Adipose tissue (tissue), 3 donors: ENCODE results near the gene CLPX. TPM values are rescaled to one million over a fixed set of nuclear protein-coding genes. Genes with fewer than 3 reads are reported as not detected.
"Not testable (repeated sequence)": the region's sequence is repeated elsewhere in the genome, so short reads cannot be mapped to it uniquely, and the experiment has no call there.

Experiments used
- H3K27ac ChIP-seq: one replicate; pipeline ENCODE4 v1.5.1; 2013; ENCODE audit warnings: low read depth, low read length
- WGBS, 3 donors: extraction: QIAGEN DNeasy Blood & Tissue Kit; methylation state at CpG; one replicate each; pipeline ENCODE4 v1.1.7; 2013; 5-methylcytosine and 5-hydroxymethylcytosine counted together
- polyA plus RNA-seq, 3 donors: library from polyadenylated mRNA; stranded (reverse); fragments of 200-250 nt; gene quantifications; one replicate each; pipeline ENCODE4 v1.2.3, GENCODE V29; 2013
- donor health status: healthy with polysubstance abuse.
- donor health status: Bipolar disorder and iron deficiency.
- donor health status: healthy.

CLPX gene
- polyA plus RNA-seq, 3 donors: 9.0 to 19.9 (median 13.4) TPM

GRCh38 chr15:65182538-65182937 is 2.6 kb downstream of the CLPX start:
- H3K27ac ChIP-seq: no peak overlapping the region

DNA sequence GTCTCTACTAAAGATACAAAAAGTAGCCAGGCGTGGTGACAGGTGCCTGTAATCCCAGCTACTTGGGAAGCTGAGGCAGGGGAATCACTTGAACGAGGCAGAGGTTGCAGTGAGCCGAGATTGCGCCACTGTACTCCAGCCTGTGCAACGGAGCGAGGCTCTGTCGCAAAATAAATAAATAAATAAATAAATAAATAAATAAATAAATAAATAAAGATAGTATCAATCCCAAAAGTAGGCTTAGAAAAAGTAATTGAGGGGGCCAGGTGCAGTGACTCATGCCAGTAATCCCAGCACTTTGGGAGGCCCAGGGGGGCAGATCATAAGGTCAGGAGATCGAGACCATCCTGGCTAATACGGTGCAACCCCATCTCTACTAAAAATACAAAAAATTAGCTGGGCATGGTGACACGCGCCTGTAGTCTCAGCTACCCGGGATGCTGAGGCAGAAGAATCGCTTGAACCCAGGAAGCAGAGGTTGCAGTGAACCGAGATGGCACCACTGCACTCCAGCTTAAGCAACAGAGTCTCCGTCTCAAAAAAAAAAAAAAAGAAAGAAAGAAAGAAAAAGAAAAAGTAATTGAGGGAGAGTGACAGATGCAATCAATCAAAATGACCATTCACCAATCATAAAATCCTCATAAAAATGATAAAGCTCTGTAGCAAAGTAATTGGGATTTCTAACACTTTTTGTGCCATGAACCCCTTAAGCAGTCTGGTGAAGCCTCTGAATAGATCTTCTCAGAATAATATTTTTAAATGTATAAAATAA is 3.4 kb downstream of the CLPX start:
- not testable (repeated sequence) for H3K27ac ChIP-seq

More at GRCh38 chr15:65182538-65182937, 2.6 kb downstream of the CLPX start:
- WGBS, 3 donors: 73 to 74% (median 74%) methylated on average over 4 of the region's 4 CpGs

DNA sequence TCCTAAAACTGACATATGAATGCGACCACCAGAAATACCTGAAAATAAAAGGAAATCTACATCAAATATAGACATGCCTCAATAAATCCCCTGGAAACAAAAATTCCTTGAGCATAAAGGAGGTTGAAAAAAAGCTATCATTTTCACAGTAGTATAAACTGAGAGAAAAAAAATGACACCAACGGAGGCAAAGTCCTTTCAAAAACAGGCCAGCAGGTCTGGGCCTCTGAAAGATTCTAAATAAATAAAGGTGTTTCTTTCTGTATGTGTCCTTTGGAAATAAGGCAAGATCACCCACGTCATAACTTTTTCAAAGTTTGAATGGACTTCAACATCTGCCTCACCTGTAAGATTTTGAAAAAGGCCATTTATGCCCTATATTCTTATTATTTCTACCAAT is 5.0 kb downstream of the CLPX start:
- 91 to 97% (median 97%) methylated on average over 3 of the region's 3 CpGs for WGBS, 3 donors
- H3K27ac ChIP-seq: no peak overlapping the region

More for the DNA sequence above, 3.4 kb downstream of the CLPX start:
- WGBS, 3 donors: 81 to 91% (median 89%) methylated on average over 15 of the region's 15 CpGs

GRCh38 chr15:65177901-65178300 is 7.2 kb downstream of the CLPX start:
- no peak overlapping the region for H3K27ac ChIP-seq
- 45 to 79% (median 68%) methylated on average over 1 of the region's 1 CpG for whole genome bisulfite sequencing, 3 donors

GRCh38 chr15:65176056-65176455 is 9.1 kb downstream of the CLPX start:
- no peak overlapping the region for H3K27ac ChIP-seq

GRCh38 chr15:65175511-65175910 is 9.6 kb downstream of the CLPX start:
- 88 to 93% (median 88%) methylated on average over 5 of the region's 5 CpGs for WGBS, 3 donors
- no peak overlapping the region for H3K27ac ChIP-seq

DNA sequence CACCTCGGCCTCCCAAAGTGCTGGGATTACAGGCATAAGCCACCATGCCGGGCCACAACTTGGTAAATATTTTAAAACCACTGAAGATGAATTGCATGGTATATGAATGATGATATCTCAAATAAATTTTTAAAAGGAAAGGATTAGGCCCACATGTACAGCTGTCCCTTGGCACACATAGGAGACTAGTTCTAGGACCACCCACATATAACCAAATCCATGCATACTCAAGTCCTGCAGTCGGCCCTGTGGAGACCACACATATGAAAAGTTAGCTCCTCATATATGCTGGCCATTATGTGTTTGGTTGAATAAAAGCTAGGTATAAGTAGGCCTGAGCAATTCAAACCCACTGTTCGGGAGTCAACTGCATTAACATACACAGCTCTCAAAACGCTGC is 10.6 kb downstream of the CLPX start:
- WGBS, 3 donors: 91 to 94% (median 93%) methylated on average over 5 of the region's 5 CpGs
- no peak overlapping the region for H3K27ac ChIP-seq

- H3K27ac ChIP-seq: no peak overlapping the region
- 89 to 96% (median 94%) methylated on average over 5 of the region's 5 CpGs for WGBS, 3 donors
Observed at GRCh38 chr15:65172531-65172930, 12.6 kb downstream of the CLPX start.

GRCh38 chr15:65171428-65171827 is 13.7 kb downstream of the CLPX start:
- 90 to 95% (median 94%) methylated on average over 5 of the region's 5 CpGs for WGBS, 3 donors

DNA sequence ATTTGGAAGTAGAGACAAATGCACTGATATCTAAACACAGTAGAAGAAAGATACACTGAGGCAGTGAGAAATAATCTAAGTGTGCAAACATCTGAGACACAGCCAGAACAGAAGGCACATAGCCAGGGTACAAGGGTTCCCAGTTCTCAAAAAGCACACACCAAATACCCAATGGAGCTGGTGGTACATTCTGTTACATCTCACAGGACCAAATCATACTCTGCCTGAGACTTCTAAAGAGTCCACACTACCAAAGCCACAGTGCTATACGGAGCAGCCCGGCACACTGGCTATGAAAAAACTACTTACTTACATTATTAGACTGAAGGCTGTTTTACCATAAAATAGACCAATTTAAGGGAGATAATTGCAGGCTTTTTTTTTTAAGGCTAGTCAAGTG is 19.3 kb downstream of the CLPX start:
- 85 to 96% (median 95%) methylated on average over 2 of the region's 2 CpGs for WGBS, 3 donors
- H3K27ac ChIP-seq: no peak overlapping the region

More at GRCh38 chr15:65171428-65171827, 13.7 kb downstream of the CLPX start:
- H3K27ac ChIP-seq: no peak overlapping the region

- 74 to 85% (median 81%) methylated on average over 1 of the region's 1 CpG for WGBS, 3 donors
- no peak overlapping the region for H3K27ac ChIP-seq
Observed at GRCh38 chr15:65164139-65164538, 21.0 kb downstream of the CLPX start.

GRCh38 chr15:65163041-65163440 is 22.1 kb downstream of the CLPX start:
- WGBS, 3 donors: 90 to 92% (median 91%) methylated on average over 4 of the region's 4 CpGs

GRCh38 chr15:65156692-65157091 is 28.4 kb downstream of the CLPX start:
- 68 to 71% (median 69%) methylated on average over 5 of the region's 5 CpGs for WGBS, 3 donors

More at GRCh38 chr15:65163041-65163440, 22.1 kb downstream of the CLPX start:
- H3K27ac ChIP-seq: no peak overlapping the region

GRCh38 chr15:65154720-65155119 is 30.4 kb downstream of the CLPX start:
- no peak overlapping the region for H3K27ac ChIP-seq
- 41 to 85% (median 81%) methylated on average over 6 of the region's 6 CpGs for WGBS, 3 donors

More at GRCh38 chr15:65156692-65157091, 28.4 kb downstream of the CLPX start:
- H3K27ac ChIP-seq: no peak overlapping the region

- H3K27ac ChIP-seq: no peak overlapping the region
- WGBS, 3 donors: 62 to 90% (median 84%) methylated on average over 3 of the region's 3 CpGs
Observed at GRCh38 chr15:65147902-65148301, 37.2 kb downstream of the CLPX start.

GRCh38 chr15:65146438-65146837 is 38.7 kb downstream of the CLPX start:
- H3K27ac ChIP-seq: no peak overlapping the region
- 84 to 89% (median 87%) methylated on average over 4 of the region's 4 CpGs for WGBS, 3 donors

- not testable (repeated sequence) for H3K27ac ChIP-seq
- WGBS, 3 donors: 89 to 96% (median 89%) methylated on average over 6 of the region's 6 CpGs
Observed at GRCh38 chr15:65138631-65139030, 46.5 kb downstream of the CLPX start.

DNA sequence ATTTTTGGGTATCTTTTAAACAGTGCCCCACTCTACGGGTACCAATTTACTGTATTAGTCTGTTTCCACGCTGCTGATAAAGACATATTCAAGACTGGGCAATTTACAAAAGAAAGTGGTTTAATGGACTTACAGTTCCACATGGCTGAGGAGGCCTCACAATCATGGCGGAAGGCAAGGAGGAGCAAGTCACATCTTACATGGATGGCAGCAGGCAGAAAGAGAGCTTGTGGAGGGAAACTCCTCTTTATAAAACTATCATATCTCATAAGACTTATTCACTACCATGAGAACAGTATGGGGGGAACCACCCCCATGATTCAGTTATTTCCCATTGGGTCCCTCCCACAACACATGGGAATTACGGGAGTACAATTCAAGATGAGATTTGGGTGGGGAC is 47.2 kb downstream of the CLPX start:
- H3K27ac ChIP-seq: not testable (repeated sequence)
- 90 to 94% (median 93%) methylated on average over 4 of the region's 4 CpGs for WGBS, 3 donors

DNA sequence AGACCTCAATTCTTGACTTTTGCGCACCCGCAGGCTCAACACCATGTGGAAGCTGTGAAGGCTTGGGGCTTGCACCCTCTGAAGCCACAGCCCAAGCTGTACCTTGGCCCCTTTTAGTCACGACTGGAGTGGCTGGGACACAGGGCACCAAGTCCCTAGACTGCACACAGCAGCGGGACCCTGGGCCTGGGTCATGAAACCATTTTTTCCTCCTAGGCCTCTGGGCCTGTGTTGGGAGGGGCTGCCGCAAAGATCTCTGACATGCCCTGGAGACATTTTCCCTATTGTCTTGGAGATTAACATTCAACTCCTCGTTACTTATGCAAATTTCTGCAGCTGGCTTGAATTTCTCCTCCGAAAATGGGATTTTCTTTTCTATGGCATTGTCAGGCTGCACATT is 48.1 kb downstream of the CLPX start:
- 92 to 94% (median 94%) methylated on average over 7 of the region's 7 CpGs for WGBS, 3 donors
- H3K27ac ChIP-seq: not testable (repeated sequence)

DNA sequence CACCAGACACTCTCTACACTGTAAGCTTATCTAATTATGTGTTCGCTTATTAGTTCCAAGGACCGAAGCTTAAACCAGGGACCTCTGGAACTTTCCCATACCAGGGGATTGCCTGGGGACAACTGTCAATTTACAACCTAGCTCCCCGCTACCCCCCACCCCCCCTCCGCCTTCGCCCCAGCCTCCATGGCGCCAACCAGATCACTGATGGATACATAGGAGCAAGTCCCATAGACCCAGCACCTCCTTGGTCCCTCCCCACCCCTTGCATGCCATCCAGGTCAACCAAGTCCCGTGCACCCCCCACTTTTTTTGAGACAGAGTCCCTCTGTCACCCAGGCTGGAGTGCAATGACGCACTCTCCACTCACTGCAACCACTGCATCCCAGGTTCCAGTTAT is 50.6 kb downstream of the CLPX start:
- 93 to 95% (median 94%) methylated on average over 8 of the region's 8 CpGs for WGBS, 3 donors
- H3K27ac ChIP-seq: no peak overlapping the region
